Measurements from ENCODE around the gene ZNF709. TPM values are rescaled to one million over a fixed set of nuclear protein-coding genes. Genes with fewer than 3 reads are reported as not detected.
"Not testable (repeated sequence)": the region's sequence is repeated elsewhere in the genome, so short reads cannot be mapped to it uniquely, and the experiment has no call there.

Gene ZNF709
- total and polyA plus RNA-seq, 9 donors: 2.5 to 9.7 (median 7.4) TPM

GRCh38 chr19:12425888-12426274, 58.7 kb downstream of the ZNF709 start:
- intact Hi-C loops (cut with DNase I): no loop called here
- no peaks in the 10 kb centered on the region for H3K27me3 ChIP-seq
- no peaks in the 10 kb centered on the region for H3K36me3 ChIP-seq
- H3K9me3 ChIP-seq: no peaks in the 10 kb centered on the region
- DNase-seq: no peak
- no peak overlapping the region for H3K4me3 ChIP-seq
- 93 to 99% (median 96%) methylated on average over 4 of the region's 4 CpGs for WGBS, 3 donors
- TF ChIP-seq EP300 (IDR thresholded peaks at IDR 0.05) (no peak), POLR2A (IDR thresholded peaks at IDR 0.05) (no peak)
- TF ChIP-seq, protein P1, sequence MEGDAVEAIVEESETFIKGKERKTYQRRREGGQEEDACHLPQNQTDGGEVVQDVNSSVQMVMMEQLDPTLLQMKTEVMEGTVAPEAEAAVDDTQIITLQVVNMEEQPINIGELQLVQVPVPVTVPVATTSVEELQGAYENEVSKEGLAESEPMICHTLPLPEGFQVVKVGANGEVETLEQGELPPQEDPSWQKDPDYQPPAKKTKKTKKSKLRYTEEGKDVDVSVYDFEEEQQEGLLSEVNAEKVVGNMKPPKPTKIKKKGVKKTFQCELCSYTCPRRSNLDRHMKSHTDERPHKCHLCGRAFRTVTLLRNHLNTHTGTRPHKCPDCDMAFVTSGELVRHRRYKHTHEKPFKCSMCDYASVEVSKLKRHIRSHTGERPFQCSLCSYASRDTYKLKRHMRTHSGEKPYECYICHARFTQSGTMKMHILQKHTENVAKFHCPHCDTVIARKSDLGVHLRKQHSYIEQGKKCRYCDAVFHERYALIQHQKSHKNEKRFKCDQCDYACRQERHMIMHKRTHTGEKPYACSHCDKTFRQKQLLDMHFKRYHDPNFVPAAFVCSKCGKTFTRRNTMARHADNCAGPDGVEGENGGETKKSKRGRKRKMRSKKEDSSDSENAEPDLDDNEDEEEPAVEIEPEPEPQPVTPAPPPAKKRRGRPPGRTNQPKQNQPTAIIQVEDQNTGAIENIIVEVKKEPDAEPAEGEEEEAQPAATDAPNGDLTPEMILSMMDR (IDR thresholded peaks at IDR 0.05): no peak
- H3K4me1 ChIP-seq (ENCODE audit: insufficient read depth): no peaks in the 10 kb centered on the region
- H3K27ac ChIP-seq: no peak overlapping the region

DNA sequence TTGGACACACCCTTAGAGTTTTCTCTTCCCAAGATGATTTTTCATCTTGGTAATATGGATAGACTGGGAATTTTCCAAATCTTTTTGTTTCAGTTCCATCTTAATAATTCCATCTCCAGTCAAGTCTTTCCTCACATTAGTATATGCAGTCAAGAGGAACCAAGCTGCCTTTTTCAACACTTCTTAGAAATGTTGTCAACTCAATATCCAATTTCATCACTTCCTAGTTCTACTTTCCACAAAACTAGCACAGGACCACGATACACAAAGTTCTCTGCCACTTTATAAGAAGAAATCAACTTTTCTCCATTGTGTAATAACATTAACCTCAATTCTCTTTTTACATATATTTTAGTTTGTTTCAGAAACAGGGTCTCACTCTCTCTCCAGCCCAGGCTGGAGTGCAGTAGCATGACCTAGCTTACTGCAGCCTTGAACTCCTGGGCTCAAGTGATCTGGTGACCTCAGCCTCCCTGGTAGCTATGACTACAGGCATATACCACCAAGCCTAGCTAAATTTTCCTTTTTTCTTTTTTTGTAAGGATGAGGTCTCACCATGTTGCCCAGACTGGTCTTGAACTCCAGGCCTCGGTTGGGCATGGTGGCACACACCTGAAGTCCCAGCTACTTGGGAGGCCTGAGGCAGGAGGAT, 59.3 kb downstream of the ZNF709 start:
- TF ChIP-seq EP300 (IDR thresholded peaks at IDR 0.05) (no peak), POLR2A (IDR thresholded peaks at IDR 0.05) (no peak)
- TF ChIP-seq, protein P1 (IDR thresholded peaks at IDR 0.05): no peak
- WGBS, 3 donors: 98 to 100% (median 99%) methylated on average over 2 of the region's 2 CpGs
- Histone ChIP-seq H3K27me3 (no peaks in the 10 kb centered on the region), H3K36me3 (no peaks in the 10 kb centered on the region), H3K9me3 (no peaks in the 10 kb centered on the region), H3K4me1 (ENCODE audit: insufficient read depth) (no peaks in the 10 kb centered on the region), H3K27ac (no peak overlapping the region), H3K4me3 (no peak overlapping the region)
- DNase-seq: no peak
- intact Hi-C loops (cut with DNase I): no loop called here

GRCh38 chr19:12417273-12417672, 67.3 kb downstream of the ZNF709 start:
- H3K27ac ChIP-seq; H3K9me3 ChIP-seq; DNase-seq; H3K27me3 ChIP-seq; H3K4me3 ChIP-seq; H3K36me3 ChIP-seq; H3K4me1 ChIP-seq (ENCODE audit: insufficient read depth); intact Hi-C loops (cut with DNase I): not testable (repeated sequence)
- WGBS, 3 donors: 81 to 91% (median 87%) methylated on average over 5 of the region's 5 CpGs

GRCh38 chr19:12411893-12412292, 72.7 kb downstream of the ZNF709 start:
- Histone ChIP-seq H3K36me3 (no peaks in the 10 kb centered on the region), H3K4me3 (no peak overlapping the region), H3K4me1 (ENCODE audit: insufficient read depth) (no peaks in the 10 kb centered on the region), H3K27ac (no peak overlapping the region), H3K27me3 (no peaks in the 10 kb centered on the region), H3K9me3 (no peaks in the 10 kb centered on the region)
- TF ChIP-seq POLR2A (IDR thresholded peaks at IDR 0.05) (no peak), EP300 (IDR thresholded peaks at IDR 0.05) (no peak)
- TF ChIP-seq, protein P1 (IDR thresholded peaks at IDR 0.05): no peak
- 99 to 100% (median 100%) methylated on average over 2 of the region's 2 CpGs for WGBS, 3 donors
- intact Hi-C loops (cut with DNase I): no loop called here
- DNase-seq: no peak

Small RNAs within 50 kb of the gene (small RNA-seq; reads per million reads assigned to genes)
- gene MTCO1P27 (not detected), gene PPIAP20 (not detected)

Other genes with a start within 250 kb of the ZNF709 start
- 10 to 100 TPM; 10.1 to 33.3 (median 16.6) TPM for gene ZNF44, start 189.9 kb downstream of the ZNF709 start, total RNA-seq
- gene ZNF44, start 189.9 kb downstream of the ZNF709 start, polyA plus RNA-seq: 10 to 100 TPM in 1 of 2 donors, 1 to 10 TPM in 1; 9.0 to 11.1 TPM
- 1 to 10 TPM; 2.2 to 7.5 (median 5.8) TPM for gene ZNF563, start 151.2 kb downstream of the ZNF709 start, total RNA-seq
- 1 to 10 TPM; 3.1 to 4.3 TPM for gene ZNF563, start 151.2 kb downstream of the ZNF709 start, polyA plus RNA-seq
- gene ZNF442, start 119.1 kb downstream of the ZNF709 start, total RNA-seq: 10 to 100 TPM in 3 of 7 donors, 1 to 10 TPM in 4; 2.4 to 18.9 (median 9.4) TPM
- gene ZNF442, start 119.1 kb downstream of the ZNF709 start, polyA plus RNA-seq: 1 to 10 TPM; 3.6 to 4.3 TPM
- 1 to 10 TPM; 3.2 to 7.0 (median 5.1) TPM for gene ZNF799, start 83.5 kb downstream of the ZNF709 start, total RNA-seq
- 1 to 10 TPM; 4.0 to 5.1 TPM for gene ZNF799, start 83.5 kb downstream of the ZNF709 start, polyA plus RNA-seq
- gene ZNF443, start 43.8 kb downstream of the ZNF709 start, total RNA-seq: 1 to 10 TPM; 2.1 to 5.7 (median 4.4) TPM
- 1 to 10 TPM; 2.7 to 3.3 TPM for gene ZNF443, start 43.8 kb downstream of the ZNF709 start, polyA plus RNA-seq
- 10 to 100 TPM in 6 of 7 donors, 1 to 10 TPM in 1; 7.9 to 23.2 (median 16.6) TPM for gene ZNF564, start 66.7 kb upstream of the ZNF709 start, total RNA-seq
- gene ZNF564, start 66.7 kb upstream of the ZNF709 start, polyA plus RNA-seq: 1 to 10 TPM; 7.2 to 8.8 TPM
- gene ZNF490, start 126.0 kb upstream of the ZNF709 start, total RNA-seq: 10 to 100 TPM in 1 of 7 donors, 1 to 10 TPM in 6; 5.3 to 12.5 (median 7.2) TPM
- gene ZNF490, start 126.0 kb upstream of the ZNF709 start, polyA plus RNA-seq: 1 to 10 TPM in 1 of 2 donors, under 1 TPM in 1; 0.98 to 3.7 TPM
- 10 to 100 TPM; 16.4 to 44.3 (median 35.2) TPM for gene ZNF791, start 126.1 kb upstream of the ZNF709 start, total RNA-seq
- gene ZNF791, start 126.1 kb upstream of the ZNF709 start, polyA plus RNA-seq: 10 to 100 TPM; 13.6 to 21.7 TPM
- gene MAN2B1, start 181.9 kb upstream of the ZNF709 start, total RNA-seq: 10 to 100 TPM; 17.8 to 63.7 (median 49.8) TPM
- 10 to 100 TPM; 23.5 to 35.0 TPM for gene MAN2B1, start 181.9 kb upstream of the ZNF709 start, polyA plus RNA-seq
- gene WDR83, start 182.0 kb upstream of the ZNF709 start, total RNA-seq: 10 to 100 TPM; 10.5 to 15.1 (median 11.9) TPM
- gene WDR83, start 182.0 kb upstream of the ZNF709 start, polyA plus RNA-seq: 10 to 100 TPM in 1 of 2 donors, 1 to 10 TPM in 1; 2.8 to 16.3 TPM
- 100 to 1,000 TPM in 1 of 7 donors, 10 to 100 TPM in 6; 63.7 to 147 (median 89.7) TPM for gene DHPS, start 197.1 kb upstream of the ZNF709 start, total RNA-seq
- gene DHPS, start 197.1 kb upstream of the ZNF709 start, polyA plus RNA-seq: 10 to 100 TPM; 72.8 to 92.7 TPM
- not detected for gene GNG14, start 203.2 kb upstream of the ZNF709 start, total RNA-seq
- not detected for gene GNG14, start 203.2 kb upstream of the ZNF709 start, polyA plus RNA-seq
- gene FBXW9, start 211.8 kb upstream of the ZNF709 start, total RNA-seq: 10 to 100 TPM in 1 of 7 donors, 1 to 10 TPM in 6; 3.5 to 14.8 (median 5.2) TPM
- gene FBXW9, start 211.8 kb upstream of the ZNF709 start, polyA plus RNA-seq: 1 to 10 TPM in 1 of 2 donors, under 1 TPM in 1; 0.37 to 6.8 TPM
- gene TNPO2, start 239.1 kb upstream of the ZNF709 start, total RNA-seq: 100 to 1,000 TPM in 2 of 7 donors, 10 to 100 TPM in 5; 42.1 to 109 (median 89.9) TPM
- gene TNPO2, start 239.1 kb upstream of the ZNF709 start, polyA plus RNA-seq: 10 to 100 TPM; 41.5 to 51.6 TPM
- 100 to 1,000 TPM; 134 to 476 (median 186) TPM for gene TRIR, start 249.9 kb upstream of the ZNF709 start, total RNA-seq
- gene TRIR, start 249.9 kb upstream of the ZNF709 start, polyA plus RNA-seq: 100 to 1,000 TPM; 243 to 288 TPM

All from ovary (tissue), 9 donors.